Measurements from ENCODE around the gene SAXO1. TPM values are rescaled to one million over a fixed set of nuclear protein-coding genes. Genes with fewer than 3 reads are reported as not detected.

Gene SAXO1
- total and polyA plus RNA-seq, 2 experiments from 2014 or later, result 0.02 TPM; not detected in 1

DNA sequence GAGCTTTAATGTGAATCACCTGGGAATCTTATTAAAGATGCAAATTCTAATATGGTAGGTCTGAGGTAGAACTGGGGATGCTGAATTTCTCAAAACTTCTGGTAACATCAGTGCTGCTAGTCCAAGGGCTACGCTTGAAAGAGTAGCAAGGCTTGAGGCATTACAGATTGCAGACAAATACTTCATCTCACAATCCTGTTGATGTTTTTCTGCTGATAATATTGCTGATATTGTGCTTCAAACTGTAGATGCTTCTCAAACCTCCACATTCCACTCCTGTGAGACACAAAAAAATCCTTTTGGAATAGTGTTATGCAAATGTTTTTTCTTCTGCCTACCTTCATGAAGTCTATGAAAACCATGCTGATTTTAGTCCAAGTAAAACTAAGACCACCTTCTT is 139.5 kb downstream of the SAXO1 start:
- no peaks in the 10 kb centered on the region for H3F3A ChIP-seq (replicated peaks; ENCODE audit: low read depth)
- no peak overlapping the region for H3K4me3 Mint-ChIP-seq
- H3K36me3 ChIP-seq (ENCODE audit: insufficient read depth), result no peaks in the 10 kb centered on the region
- H3K4me3 ChIP-seq, result no peak overlapping the region
- H2AFZ ChIP-seq, result no peak overlapping the region
- H3K27ac Mint-ChIP-seq, result no peak overlapping the region
- no peaks in the 10 kb centered on the region for H3K27me3 ChIP-seq (ENCODE audit: insufficient read depth)
- no peak overlapping the region for H3K4me2 ChIP-seq
- no peaks in the 10 kb centered on the region for H3K27me3 Mint-ChIP-seq (ENCODE audit: insufficient read depth, low read depth, poor library complexity)
- TF ChIP-seq POLR2AphosphoS5 (IDR thresholded peaks at IDR 0.05; ENCODE audit: low read depth) (no peak), ETS1 (IDR thresholded peaks at IDR 0.05) (no peak), ZNF114 (CRISPR knock-in tag; IDR thresholded peaks at IDR 0.05) (no peak), CREB1 (CRISPR knock-in tag; IDR thresholded peaks at IDR 0.05; ENCODE audit: low read depth) (no peak), NANOG (IDR thresholded peaks at IDR 0.05; ENCODE audit: borderline replicate concordance) (no peak), EZH2 (IDR thresholded peaks at IDR 0.05; ENCODE audit: low read depth, unreplicated experiment) (no peak), ZNF331 (CRISPR knock-in tag; IDR thresholded peaks at IDR 0.05; ENCODE audit: low read depth) (no peak), ZNF462 (CRISPR knock-in tag; IDR thresholded peaks at IDR 0.05) (no peak), JUNB (IDR thresholded peaks at IDR 0.05; ENCODE audit: unreplicated experiment) (no peak), STAT1 (IDR thresholded peaks at IDR 0.05; ENCODE audit: unreplicated experiment) (no peak), EZH2phosphoT487 (IDR thresholded peaks at IDR 0.05; ENCODE audit: unreplicated experiment) (no peak)
- TF ChIP-seq, protein P1, sequence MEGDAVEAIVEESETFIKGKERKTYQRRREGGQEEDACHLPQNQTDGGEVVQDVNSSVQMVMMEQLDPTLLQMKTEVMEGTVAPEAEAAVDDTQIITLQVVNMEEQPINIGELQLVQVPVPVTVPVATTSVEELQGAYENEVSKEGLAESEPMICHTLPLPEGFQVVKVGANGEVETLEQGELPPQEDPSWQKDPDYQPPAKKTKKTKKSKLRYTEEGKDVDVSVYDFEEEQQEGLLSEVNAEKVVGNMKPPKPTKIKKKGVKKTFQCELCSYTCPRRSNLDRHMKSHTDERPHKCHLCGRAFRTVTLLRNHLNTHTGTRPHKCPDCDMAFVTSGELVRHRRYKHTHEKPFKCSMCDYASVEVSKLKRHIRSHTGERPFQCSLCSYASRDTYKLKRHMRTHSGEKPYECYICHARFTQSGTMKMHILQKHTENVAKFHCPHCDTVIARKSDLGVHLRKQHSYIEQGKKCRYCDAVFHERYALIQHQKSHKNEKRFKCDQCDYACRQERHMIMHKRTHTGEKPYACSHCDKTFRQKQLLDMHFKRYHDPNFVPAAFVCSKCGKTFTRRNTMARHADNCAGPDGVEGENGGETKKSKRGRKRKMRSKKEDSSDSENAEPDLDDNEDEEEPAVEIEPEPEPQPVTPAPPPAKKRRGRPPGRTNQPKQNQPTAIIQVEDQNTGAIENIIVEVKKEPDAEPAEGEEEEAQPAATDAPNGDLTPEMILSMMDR (conservative IDR thresholded peaks at IDR 0.05; ENCODE audit: low read depth in 2 of 2), result no peak
- TF ChIP-seq, protein P2, sequence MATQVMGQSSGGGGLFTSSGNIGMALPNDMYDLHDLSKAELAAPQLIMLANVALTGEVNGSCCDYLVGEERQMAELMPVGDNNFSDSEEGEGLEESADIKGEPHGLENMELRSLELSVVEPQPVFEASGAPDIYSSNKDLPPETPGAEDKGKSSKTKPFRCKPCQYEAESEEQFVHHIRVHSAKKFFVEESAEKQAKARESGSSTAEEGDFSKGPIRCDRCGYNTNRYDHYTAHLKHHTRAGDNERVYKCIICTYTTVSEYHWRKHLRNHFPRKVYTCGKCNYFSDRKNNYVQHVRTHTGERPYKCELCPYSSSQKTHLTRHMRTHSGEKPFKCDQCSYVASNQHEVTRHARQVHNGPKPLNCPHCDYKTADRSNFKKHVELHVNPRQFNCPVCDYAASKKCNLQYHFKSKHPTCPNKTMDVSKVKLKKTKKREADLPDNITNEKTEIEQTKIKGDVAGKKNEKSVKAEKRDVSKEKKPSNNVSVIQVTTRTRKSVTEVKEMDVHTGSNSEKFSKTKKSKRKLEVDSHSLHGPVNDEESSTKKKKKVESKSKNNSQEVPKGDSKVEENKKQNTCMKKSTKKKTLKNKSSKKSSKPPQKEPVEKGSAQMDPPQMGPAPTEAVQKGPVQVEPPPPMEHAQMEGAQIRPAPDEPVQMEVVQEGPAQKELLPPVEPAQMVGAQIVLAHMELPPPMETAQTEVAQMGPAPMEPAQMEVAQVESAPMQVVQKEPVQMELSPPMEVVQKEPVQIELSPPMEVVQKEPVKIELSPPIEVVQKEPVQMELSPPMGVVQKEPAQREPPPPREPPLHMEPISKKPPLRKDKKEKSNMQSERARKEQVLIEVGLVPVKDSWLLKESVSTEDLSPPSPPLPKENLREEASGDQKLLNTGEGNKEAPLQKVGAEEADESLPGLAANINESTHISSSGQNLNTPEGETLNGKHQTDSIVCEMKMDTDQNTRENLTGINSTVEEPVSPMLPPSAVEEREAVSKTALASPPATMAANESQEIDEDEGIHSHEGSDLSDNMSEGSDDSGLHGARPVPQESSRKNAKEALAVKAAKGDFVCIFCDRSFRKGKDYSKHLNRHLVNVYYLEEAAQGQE (IDR thresholded peaks at IDR 0.05; ENCODE audit: unreplicated experiment), result no peak
- H4K20me1 ChIP-seq (replicated peaks; ENCODE audit: insufficient read depth), result no peaks in the 10 kb centered on the region
- ATAC-seq, result no peak
- H3K9me3 Mint-ChIP-seq, result no peaks in the 10 kb centered on the region; the same call in 2 of the 3 replicates
- peaks cover 21% of the 10 kb centered on the region for H3K4me1 Mint-ChIP-seq
- H3K27ac ChIP-seq (ENCODE audit: low read depth), result no peak overlapping the region
- H3K36me3 Mint-ChIP-seq (ENCODE audit: low read depth), result no peaks in the 10 kb centered on the region
- peaks cover 5% of the 10 kb centered on the region; the same call in 1 of the 2 replicates for H3K4me1 ChIP-seq (ENCODE audit: insufficient read depth)
- no peaks in the 10 kb centered on the region for H3K79me2 ChIP-seq (replicated peaks; ENCODE audit: insufficient read depth)
- peaks cover 6% of the 10 kb centered on the region for H3K9me2 ChIP-seq (ENCODE audit: insufficient read depth)
- DNase-seq (ENCODE audit: low spot score), result no peak

Data from GM23338 (cell line).